GM10847 (cell line): ENCODE measurements around the gene RPL12.

ENCODE experiments used
- POLR2A ChIP-seq: IDR thresholded peaks from 2 replicates; pipeline ENCODE4 v1.6.1; 2011; ENCODE audit not compliant: insufficient read length; ENCODE audit errors: extremely low read depth

Gene RPL12

DNA sequence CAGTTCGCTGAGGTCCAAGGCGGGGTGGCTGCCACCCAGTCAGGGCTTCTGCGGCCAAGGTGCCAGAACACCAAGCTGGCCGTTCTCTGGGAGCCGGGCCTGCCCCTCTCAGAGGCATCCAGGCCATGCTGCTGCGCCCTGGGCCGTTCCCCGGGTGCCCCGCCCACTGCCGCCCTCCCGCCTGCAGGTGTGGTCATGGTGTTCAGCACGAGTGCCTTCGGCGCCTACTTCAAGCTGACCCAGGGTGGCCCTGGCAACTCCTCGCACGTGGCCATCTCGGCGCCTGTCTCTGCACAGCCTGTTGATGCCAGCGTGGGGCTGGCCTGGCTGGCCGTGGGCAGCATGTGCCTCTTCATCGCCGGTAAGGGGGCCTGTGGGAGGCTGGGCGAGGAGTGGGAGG lies 46.6 kb downstream of the RPL12 start:
- no peak for TF ChIP-seq POLR2A

DNA sequence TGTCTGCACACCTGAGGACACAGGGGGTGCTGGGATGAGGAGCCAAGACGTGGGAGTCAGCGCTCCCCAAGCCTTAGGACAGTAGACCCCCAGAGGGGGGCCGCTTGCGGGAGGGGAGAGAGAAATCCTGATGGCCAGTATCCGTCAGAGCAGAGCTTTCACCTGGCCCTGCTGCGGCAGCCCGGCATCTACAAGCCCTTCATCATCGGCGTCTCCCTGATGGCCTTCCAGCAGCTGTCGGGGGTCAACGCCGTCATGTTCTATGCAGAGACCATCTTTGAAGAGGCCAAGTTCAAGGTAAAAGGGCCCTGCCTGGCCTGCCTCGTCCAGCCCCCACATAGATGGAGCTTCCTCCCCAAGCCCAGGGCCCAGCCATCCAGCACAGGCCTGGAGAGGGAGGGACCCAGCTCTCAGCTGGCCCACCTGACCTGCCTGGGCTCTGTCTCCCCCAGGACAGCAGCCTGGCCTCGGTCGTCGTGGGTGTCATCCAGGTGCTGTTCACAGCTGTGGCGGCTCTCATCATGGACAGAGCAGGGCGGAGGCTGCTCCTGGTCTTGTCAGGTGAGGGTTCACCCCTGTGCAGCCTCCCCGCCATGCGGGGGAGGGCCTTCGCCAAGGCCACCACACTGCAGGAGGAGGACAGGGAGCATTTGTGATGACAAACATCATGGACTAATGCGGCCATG lies 47.6 kb downstream of the RPL12 start:
- no peak for TF ChIP-seq POLR2A

DNA sequence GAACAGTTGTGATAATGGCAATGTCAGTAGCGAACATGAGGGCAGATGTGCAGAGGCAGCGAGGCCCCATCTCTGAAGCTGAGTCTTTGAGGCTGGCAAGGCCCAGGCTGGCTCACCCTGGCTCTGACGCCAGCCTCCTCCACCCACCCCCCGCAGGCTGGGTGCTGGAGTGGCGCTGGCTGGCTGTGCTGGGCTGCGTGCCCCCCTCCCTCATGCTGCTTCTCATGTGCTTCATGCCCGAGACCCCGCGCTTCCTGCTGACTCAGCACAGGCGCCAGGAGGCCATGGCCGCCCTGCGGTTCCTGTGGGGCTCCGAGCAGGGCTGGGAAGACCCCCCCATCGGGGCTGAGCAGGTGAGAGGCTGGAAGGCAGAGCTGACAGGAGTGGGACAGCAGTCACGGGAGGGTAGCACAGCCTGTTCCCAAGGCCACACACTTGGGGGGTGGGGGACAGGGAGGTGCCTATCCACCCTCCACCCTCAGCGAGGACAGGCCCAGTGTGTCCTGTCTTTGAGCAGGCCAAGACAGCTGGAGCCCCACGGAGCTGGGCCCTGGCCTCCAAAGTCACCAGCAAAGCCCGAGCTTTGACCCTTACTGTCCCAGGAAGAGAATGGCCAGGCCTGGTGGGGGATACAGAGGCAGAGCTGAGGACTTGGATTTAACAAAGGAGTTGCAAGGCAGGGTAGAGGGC lies 48.7 kb downstream of the RPL12 start:
- no peak for TF ChIP-seq POLR2A

DNA sequence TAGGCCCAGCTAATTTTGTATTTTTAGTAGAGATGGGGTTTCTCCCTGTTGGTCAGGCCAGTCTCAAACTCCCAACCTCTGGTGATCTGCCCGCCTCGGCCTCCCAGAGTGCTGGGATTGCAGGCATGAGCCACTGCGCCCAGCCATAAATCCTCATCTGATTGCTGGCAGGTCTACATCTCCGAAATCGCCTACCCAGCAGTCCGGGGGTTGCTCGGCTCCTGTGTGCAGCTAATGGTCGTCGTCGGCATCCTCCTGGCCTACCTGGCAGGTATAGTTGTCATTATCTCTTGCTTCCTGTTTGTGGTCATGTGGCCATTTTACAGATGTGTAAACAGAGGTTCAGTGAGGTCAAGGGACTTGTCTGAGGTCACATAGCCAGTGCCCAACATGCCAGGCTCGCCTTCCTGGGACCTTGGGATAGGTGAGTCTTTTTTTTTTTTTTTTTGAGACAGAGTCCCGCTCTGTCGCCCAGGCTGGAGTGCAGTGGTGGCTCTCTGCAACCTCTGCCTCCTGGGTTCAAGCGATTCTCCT lies 51.4 kb downstream of the RPL12 start:
- no peak for TF ChIP-seq POLR2A

DNA sequence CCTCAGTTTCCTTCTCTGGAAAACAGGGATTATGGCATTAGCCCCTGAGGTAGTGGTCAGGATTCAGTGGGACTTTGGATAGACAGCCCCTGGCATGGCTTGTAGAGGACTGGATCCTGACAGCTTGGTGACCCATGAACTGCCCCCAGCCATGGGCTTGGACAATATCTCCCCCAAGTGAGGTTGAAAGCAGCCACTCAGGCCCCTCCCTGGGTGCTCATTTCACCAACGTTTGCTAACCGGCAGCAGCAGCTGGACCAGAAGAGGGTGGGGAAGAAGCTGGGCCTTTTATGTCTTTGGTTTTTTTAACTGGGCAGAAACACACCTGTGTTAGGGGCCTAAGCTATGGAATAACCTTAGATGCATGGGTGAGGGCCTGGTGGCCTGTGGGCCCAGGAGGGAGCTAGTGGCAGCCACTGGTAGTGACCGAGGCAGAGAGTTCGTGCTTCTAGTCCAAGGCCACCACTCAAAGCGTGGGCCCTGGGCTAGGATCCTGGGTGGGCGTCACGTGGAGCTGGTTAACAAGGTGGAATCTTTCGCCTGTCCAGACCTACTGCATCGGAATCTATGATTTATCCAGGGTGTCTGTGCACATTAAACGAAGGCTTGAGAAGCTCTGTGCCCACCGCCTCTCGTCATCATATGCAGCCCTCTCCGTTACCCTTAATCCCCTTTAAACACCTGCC lies 52.3 kb downstream of the RPL12 start:
- no peak for TF ChIP-seq POLR2A

DNA sequence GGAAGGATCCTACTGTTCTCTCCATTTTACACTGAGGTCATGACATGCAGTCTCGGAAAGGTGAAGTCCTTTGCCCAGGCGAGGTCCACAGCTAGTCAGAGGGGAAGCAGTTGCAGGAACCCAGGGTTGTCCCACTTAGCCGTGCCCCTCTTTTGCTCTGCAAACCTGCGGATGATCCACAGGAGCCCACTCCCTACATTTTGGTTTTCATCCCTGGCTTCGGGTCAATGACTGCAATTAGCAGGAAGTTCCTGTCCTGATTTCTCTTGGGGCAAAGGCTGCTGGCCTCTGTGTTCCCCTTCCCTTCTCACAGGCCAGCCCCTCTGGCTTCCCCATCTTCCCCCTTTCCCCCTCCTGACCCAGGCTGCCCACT lies 52.9 kb downstream of the RPL12 start:
- no peak for TF ChIP-seq POLR2A
